ENCODE data around the gene CAMK2D.

CAMK2D gene

DNA sequence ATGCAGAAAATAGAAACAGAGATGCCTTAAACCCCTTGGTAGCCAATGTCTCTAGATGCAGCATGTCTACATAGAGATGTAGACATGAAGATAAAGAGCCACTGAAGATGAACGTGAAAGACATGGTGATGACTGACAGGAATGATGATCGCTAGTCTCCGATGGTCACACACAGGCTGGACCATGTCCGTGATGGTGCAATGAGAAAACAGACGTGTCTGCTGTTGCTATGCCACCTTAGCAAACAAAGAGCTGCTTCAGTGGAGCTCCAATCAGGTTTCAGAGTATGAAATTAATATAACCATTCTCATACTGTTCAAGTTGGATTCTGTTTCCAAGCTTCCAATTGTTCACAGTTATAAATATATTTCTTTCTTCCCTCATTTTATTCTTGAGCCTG lies 256.5 kb downstream of the CAMK2D start:
- DNase-seq = no peak

DNA sequence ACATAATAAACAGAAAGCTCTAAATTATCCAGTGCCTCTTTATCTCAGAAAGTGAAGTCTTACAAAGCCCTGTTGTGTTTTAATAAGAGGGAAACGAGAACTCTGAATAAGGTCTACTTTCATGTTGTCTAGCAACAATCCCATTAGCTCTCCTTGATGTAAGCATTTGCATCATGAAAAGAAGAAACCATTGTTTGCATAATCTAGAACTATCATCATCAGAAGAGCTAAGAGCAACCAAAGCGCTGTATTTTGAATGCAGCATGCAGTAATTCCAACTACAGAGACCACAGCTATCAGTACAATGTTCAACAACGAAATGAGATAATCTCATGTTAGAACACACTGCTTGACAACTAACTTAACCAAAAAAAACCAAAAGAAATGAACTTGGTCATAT lies 257.1 kb downstream of the CAMK2D start:
- no peak for DNase-seq

DNA sequence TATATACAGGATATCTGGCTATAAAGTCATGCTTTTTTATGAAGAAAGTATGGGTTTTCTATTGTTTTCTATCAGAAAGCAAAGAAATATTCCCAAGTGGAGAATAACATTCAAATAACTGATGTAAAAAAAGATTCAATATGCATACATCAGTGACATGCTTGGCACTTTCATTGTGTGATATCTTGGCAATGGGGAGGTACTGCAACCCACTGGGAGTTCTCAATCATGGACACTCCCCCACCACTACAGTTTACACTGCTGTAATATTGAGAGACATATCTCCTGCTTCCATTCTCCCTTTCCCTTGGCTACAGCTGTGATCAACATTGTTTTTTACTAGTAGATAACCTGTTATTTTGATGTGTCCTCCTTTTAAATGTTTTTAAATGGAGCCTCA lies 257.8 kb downstream of the CAMK2D start:
- no peak for DNase-seq

DNA sequence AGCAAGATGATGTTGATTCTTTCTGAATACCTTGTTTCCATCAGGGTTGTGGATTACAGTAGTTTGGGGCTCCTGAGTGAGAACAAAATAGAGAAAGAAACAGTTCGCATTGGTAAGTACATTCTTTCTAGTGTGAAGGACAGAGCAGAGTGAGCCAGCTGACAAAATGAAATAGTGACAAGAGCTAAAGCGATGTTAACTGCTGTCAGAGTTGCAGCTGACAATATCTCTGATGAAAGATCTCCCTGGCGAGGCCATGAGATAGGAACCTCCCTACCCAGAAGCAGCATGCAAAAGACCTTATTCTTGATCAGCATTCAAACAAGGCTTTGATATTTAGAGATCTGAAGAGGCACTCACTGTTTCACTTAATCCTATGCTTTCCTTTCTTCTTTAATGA lies 258.6 kb downstream of the CAMK2D start:
- DNase-seq = no peak

DNA sequence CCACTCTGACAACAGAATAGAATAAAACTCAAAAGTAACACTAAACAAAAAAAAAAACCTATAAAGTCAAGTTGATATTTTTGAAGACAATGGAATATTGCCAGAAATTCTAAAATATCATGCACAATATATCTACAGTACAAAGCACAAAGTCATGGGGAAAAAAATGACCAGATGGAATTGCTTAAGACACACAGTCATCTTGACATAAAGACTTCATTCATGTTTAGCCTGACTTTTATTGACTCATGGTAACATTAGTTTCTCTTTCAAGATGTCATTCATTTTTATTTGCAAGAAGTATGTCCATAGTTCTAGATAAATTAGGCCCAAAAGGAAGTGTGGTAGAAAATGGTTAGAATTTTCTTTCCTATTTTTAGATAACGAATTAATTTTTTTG lies 259.1 kb downstream of the CAMK2D start:
- DNase-seq = no peak

DNA sequence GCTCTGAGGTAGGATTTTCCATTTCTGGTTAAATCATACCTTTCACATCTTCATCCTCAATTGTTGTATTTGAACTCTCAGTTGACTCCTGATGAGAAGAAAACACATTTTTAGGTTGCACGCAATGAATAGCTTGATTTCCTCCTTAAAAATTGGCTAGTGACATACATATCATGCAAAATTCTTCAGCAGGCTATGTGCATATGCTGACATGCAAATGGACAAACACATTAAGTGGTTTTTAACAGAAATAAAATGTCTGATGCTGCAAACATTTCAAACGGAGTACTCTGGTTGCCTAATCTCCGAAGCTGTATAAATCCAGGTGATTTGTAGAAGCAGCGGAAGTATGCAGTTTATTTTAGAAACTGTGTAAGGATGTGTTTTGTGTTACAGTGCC lies 261.1 kb downstream of the CAMK2D start:
- no peak for DNase-seq

DNA sequence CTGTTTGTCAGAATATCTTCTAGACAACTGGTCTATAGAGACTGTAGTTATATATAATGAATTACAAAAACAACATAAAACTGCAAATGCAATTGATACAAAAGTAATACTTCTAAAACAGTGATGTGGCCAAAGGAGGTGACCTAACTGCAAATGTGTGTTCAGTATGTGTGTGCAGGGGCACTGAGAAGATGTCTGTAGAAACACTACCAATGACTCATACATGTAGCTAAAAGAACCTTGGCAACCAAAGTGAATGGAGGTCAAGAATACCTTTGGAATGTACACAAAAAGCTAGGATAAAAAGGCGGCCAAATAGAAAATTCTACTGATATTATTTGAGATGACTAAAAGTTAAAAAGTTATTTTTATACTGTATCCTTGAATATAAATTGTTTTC lies 261.8 kb downstream of the CAMK2D start:
- DNase-seq = no peak

DNA sequence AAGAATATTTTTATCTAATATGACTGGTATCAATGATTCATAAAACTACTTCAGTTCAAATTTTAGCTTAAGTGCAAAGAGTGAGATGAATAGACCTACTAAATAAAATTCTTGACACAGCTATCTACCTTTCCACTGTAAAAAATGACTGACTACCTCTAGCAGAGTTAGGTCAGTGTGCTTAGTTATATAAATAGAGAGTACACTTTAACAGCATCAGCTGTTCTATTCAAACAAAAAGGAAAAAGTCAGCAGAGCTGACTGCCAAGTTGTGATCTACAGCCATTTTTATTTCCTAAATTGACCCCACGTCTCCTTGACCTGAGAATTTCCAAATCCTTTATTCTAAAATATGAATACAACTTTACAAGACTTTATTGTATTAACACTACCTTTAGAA lies 262.4 kb downstream of the CAMK2D start:
- DNase-seq = no peak

DNA sequence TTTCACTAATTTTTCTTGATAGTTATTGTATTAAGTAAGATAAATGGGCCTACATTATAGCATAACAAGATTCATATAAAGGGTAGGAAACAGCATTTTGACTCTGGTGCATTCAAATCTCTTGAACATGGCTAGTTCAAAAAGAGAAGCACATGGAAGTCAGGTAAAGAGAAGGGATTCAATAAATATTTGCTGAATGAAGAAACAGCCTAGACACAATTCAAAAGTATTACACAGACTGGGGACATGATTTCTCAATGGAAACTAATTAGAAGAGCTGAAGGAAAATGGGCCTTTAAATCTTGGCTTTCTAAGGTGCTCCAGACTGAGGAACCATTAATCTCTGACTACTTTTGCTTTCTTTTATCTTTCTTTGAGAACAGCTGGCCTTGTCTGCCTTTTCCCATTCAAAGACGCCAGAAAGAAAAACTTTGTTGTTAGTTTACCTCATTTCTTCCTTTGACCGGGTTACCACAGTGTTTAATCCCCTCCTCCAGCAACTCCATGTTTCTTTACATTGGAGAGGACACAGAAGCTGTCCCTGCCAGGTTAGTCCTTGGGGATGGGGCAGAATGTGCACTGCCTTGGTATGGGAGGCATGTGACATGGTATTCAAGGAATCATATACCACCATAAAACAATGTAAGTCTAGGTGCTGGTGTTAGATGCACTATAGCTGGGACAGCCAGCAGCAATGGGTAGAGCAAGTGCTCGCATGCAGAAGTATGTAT lies 264.2 kb downstream of the CAMK2D start:
- no peak for DNase-seq

DNA sequence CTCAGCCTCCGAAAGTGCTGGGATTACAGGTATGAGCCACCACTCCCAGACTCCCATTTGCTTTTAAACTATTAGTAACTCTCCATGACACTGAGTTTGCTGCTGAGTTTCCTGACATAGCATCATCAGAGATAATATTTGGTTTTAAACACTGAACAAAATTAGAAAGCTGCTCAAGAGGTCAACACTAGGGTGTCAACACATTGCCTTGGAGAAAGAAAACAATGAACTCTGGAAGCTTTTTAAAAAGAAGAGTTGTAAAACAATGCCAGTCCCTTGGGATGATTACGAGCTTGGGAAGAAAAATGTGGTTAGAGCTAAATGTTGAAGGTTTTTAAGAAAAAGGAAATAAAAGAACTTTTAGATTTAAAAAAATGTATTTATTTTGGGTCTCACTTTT lies 264.8 kb downstream of the CAMK2D start:
- DNase-seq = no peak

DNA sequence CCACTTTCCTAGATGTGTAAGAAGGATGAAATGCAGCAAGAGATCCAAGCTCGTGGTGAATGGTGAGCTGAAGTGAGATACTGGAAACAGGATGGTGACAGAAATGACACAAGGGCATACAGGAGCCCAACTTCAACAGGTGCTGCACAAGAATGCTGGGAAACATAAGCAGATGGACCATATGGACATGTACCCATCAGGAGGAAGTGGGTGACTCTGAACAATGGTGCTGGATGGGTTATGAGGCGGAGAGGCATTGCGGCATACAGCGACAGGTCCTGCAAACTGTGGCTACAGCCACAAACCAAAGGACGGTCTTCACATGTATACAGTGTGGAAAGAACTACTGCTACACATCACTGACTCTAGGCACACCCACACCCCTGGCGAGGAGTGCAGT lies 265.7 kb downstream of the CAMK2D start:
- no peak for DNase-seq

DNA sequence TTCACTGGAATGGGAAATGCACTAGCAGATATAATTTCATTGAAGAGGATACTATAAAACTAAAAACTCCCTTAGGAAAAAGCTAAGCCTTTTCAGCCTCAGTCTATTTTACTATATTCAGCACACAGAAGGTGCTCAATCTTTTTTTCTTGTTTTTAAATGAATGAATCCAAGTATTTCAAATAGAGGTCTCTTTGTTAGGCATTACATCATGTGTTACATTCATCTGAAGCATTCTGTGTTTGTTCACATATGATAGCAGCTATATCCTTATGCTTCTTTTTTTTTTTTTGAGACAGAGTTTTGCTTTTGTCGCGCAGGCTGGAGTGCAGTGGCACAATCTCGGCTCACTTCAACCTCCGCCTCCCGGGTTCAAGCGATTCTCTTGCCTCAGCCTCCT lies 278.4 kb downstream of the CAMK2D start:
- DNase-seq = no peak

DNA sequence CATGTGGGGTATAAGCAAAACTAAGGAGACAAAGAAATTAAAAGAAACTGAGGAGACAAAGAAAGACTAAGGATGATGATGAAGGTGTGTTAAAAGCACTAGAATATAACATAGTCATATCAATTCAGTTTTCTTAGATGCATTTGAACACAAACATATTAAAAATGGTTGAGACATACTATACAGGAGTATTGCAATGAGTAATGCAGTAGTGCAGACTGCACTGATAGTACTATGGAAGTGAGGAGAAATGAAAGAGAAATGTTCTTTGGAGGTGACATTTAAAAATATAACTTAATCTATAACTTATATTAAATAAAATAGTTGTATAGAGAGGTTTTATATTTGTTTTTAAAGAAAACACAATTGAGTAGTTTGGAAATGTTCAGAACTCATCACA lies 279.2 kb downstream of the CAMK2D start:
- DNase-seq = no peak

DNA sequence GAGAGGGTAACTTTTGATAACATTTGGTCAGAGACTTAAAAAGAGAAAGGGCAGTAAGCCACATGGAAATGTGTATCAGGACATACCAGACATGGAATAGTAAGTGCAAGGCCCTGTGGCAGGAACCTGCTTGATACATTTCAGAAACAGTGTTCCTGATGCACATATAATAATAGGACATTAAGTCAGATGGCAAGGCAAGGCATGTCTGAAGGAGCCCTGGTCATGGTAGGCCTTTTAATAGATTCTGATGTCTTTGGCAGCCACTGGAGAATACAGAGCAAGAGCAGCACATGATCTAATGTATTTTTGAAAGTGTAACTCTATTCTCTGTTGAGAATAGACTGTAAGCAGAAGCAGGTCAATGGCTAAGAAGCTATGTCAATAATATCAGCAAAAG lies 279.7 kb downstream of the CAMK2D start:
- no peak for DNase-seq

DNA sequence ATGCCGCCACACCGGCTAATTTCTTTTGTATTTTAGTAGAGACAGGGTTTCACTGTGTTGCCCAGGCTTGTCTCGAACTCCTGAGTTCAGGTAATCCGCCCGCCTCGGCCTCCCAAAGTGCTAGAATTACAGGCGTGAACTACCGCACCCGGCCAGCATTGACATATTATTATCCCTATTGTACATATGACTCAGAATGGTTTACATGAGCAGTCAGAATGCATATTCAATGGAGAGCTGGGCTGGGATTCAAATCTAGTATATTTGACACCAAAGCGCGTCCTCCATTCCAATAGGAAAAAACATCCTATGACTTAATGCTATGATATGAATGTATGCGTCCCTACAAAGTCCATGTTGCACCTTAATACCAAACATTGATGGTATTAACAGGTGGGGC lies 281.4 kb downstream of the CAMK2D start:
- no peak for DNase-seq

DNA sequence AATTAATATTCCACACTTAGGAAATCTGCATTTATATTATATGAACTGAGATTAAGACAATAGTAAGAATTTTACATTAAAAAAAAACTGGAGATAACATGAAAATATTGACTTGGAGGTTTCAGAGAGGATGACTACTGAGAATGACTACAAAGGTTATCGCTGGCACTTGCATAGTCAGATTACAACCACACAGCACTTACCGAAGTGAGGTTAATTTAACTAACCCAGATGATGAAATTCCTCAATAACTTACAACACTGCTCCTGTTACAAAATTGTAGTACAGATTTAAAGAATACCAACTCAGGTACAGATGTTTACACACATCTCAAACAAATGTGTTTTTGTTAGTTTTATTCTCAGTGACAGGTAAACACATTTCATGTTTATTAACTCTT lies 283.5 kb downstream of the CAMK2D start:
- DNase-seq = no peak

DNA sequence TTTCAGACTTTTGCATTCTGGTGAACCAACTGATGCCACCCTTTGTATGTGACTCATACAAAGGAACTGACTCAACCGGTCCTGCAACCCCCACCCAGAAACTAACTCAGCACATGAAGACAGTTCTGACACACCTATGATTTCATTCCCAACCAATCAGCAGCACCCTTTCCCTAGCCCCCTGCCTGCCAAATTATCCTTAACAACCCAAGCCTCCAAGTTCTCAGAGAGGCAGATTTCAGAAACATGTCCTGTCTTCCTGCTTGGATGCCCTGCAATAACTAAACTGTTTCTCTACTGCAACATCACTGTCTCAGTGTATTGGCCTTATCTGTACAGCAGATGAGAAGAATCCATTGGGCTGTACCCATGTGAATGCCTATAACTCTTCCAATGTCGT lies 284.7 kb downstream of the CAMK2D start:
- no peak for DNase-seq

DNA sequence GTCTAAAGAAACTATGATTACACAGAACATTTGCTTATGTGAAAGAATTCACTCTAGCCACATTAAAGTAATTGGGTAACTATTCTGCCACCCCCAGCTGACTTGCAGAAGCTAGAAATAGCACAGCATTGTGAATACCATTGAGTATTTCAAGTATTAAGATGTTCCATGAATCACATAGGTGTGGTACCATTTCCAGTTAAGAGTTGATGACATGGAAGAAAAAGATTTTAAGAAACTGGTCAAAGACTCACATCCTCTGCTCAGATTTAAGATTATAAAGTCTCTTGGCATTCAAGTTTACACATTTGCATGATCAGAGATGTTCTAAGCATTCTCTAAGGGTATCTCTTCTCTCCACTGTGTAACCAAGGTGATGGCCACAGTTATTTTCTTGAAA lies 287.5 kb downstream of the CAMK2D start:
- DNase-seq = no peak

DNA sequence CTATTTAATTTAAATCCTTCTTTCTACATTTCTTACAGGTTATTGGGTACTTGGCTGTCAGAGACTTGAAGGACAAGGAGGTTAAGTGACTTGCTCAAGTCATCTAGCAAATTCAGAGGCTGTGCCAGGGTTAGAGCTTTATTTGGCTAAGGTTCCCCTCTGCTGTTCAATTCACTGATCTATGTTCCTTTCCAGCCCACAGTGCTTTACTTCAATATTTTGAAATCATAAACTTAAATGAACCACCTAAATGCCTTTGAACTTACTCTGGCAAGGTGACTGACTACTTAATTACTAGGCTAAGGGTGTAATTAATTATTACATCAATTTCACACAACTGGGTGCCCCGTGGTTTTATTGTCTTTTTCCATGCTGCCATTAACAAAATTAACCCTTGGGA lies 288.7 kb downstream of the CAMK2D start:
- peak; percentile 79 for DNase-seq

DNA sequence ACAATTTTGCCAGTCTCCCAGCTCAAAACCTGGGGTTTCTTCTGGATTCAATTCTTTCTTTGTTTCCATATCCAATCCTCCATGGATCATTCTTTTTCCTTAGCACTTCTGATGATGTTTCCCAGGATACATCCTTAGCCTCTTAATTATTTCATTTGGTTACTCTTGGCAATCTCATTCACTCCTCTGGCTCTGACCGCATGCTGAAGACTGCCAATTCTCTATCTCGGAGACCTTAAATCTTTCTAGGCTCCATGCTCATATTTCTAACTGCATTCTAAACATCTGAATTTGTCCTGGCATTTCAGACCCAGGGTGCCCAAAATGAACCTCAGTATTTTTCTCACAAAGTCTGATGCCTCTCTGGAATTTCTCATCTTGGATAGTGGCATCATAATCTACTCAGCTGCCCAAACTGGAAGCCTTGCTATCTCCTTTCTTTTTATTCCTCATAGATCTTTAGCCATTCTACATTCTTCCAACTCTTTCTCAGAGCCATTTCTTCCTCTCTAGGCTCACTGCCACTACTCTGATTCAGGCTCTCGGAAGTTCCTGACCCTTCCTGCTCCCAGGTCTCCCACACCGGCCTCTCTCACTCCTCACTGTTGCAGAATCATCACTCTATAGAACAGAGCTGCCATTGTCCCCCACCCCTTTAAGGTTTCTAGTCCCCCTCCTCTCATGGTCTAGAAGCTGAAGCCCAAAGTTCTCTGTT lies 290.2 kb downstream of the CAMK2D start:
- no peak for DNase-seq

DNA sequence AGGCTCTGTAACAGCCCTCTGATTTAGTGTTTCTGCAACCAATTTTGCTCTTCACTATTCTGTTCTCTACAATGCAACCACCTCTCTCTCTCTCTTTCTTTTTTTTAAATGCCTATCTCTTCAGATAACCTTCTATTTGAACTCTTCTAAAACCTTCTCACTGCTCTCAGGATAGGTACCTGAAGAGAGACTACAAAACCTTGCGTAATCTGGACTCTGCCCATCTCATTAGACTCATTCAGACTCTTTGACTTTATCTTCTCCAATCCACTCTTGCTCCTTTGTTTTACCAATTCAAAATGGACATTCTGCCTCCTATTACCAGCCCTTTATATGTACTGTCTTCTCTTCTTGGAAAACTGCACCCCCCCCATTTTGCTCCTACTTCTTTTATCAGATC lies 291.6 kb downstream of the CAMK2D start:
- no peak for DNase-seq

DNA sequence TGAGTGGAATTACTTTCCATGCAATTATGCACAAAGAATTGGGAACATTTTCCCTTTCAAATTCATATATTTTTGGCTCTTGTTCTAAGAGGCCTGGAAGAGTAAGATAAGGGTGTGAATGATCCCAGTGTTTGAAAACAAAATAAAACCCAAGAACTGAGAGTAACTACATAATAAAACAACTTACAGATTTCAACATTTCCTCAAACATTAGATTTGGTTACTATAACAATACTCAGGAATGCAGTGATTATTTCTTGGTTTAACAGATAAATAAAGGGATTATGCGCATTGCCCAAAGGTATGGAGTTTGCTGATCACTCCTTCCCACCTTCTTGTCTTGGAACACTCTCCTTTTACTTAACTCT lies 292.5 kb downstream of the CAMK2D start:
- no peak for DNase-seq

DNA sequence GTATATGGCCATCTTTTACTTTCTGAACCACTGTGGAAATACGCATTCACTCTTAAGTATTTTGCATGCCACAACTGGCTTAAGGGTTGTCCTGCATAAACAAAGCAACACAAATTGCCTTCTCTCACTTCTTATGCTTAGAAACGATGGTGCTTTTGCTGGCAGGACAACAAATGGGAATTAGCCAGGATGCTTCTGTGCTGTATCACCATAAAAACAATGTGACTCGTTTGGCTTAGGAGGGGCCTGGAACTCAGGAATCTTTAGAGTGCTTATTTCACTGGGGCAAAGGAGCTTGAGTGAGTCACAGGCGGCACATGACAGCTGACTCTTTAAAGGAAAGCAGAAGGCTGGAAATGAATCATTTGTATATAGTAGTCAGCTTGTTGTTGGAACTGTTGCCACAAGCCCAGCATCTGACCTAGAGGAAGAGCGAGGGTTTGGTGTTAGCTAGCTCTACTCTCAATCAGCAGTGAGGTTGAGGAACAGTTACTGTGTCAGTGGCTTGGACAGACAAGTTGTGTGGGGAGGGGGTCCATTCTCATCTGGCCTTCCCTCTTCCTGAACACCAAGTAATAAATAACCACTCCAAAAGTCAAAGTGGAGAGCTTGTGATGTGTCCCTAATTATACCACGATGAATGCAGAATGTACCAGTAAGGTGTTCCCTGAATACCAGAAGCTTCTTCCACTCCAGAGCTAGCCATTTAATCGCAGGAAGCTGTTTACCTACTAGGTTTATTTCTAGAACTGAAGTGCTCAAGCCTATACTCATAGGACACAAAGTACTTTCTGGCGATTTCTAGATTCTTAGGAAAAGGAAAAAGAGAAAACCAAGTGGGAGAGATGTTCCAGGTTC lies 293.1 kb downstream of the CAMK2D start:
- peak; percentile 26 for DNase-seq

DNA sequence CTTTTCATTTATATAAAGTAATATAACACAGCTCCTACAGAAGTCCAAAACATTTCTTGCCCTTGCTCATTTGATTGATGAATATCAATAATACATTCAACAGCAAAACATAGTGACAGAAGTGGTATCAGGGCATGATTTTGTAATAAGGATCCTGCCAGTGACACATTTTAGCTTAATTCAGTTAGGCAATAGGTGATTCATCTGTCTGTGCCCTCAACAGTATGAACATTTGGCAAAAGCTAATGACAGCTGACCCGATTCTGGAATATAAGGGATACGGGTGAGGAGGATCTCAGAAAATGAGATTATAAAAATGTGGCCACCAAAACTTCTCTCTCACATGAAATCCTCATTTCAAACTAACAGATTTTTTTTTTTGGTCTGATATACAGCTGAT lies 294.0 kb downstream of the CAMK2D start:
- no peak for DNase-seq

Measured in NCI-H69 (cell line).